Testis (tissue), 3 donors: ENCODE measurements around the gene EHMT1. TPM values are rescaled to one million over a fixed set of nuclear protein-coding genes. Genes with fewer than 3 reads are reported as not detected.

Experiments
- DNase-seq: peaks from one replicate; pipeline ENCODE4 v3.0.0-alpha.2; 2019
- H3K27ac ChIP-seq, 2 donors: fragments of 200-600 bp; sonication (generic); one replicate each; pipeline ENCODE4 v1.5.1; 2019
- H3K27me3 ChIP-seq: fragments of 200-600 bp; sonication (generic); one replicate; pipeline ENCODE4 v1.5.1; 2019
- H3K36me3 ChIP-seq: fragments of 200-600 bp; sonication (generic); one replicate; pipeline ENCODE4 v1.5.1; 2017; ENCODE audit warnings: low read depth; ENCODE audit errors: missing control alignments
- H3K4me1 ChIP-seq: fragments of 200-600 bp; sonication (generic); one replicate; pipeline ENCODE4 v1.5.1; 2019
- H3K4me3 ChIP-seq, 2 donors: fragments of 200-600 bp; sonication (generic); one replicate each; pipeline ENCODE4 v1.5.1; 2017 to 2019
- H3K9me3 ChIP-seq: fragments of 200-600 bp; sonication (generic); one replicate; pipeline ENCODE4 v1.5.1; 2017
- CTCF ChIP-seq, 3 experiments: fragments of 450-650 bp in 2 of 3; fragments of 200-600 bp in 1 of 3; sonication (generic) in 1 of 3; IDR thresholded peaks; one replicate each; pipeline ENCODE4 v1.5.1; 2016 to 2019; ENCODE audit warnings: antibody characterized with exemption in 3 of 3, mild to moderate bottlenecking in 2 of 3, moderate library complexity in 1 of 3
- POLR2A ChIP-seq: fragments of 450-650 bp; IDR thresholded peaks from one replicate; pipeline ENCODE4 v1.6.1; 2017; ENCODE audit warnings: antibody characterized with exemption, mild to moderate bottlenecking, moderate library complexity
- WGBS, 2 donors: methylation state at CpG; one replicate each; pipeline ENCODE4 v1.1.5; 2018; 5-methylcytosine and 5-hydroxymethylcytosine counted together
- intact Hi-C: fragments of 100-400 bp; cut with DNase I; formaldehyde crosslinking; loops from one replicate; pipeline ENCODE4 v1.15.1; 2023; ENCODE audit warnings: low total_unique reads
- polyA plus RNA-seq: library from polyadenylated mRNA; stranded (reverse); fragments of 350-450 nt; fragmentation: Illumina TruSeq; extraction: RNeasy Lipid Tissue Mini Kit (QIAGEN cat#74804); gene quantifications from one replicate; pipeline ENCODE4 v1.2.3, GENCODE V29; 2014; ENCODE audit warnings: low read depth, low replicate concordance; ENCODE audit not compliant: insufficient read depth
- total RNA-seq, 2 donors: library from RNA; depleted of rRNA; stranded (reverse); fragments of >200 nt; gene quantifications; one replicate each; pipeline ENCODE4 v1.2.3, GENCODE V29; 2016

The EHMT1 gene
- total and polyA plus RNA-seq, 3 donors from 2014 or later, result 116 to 207 (median 193) TPM

GRCh38 chr9:137799630-137799983 lies 180.8 kb downstream of the EHMT1 start:
- intact Hi-C loops, result no loop called here
- no peaks in the 10 kb centered on the region for H3K36me3 ChIP-seq
- H3K4me3 ChIP-seq, result no peak overlapping the region
- no peak overlapping the region for H3K27ac ChIP-seq
- TF ChIP-seq POLR2A, result no peak
- TF ChIP-seq CTCF (IDR thresholded peaks at IDR 0.05), result no peak
- H3K27me3 ChIP-seq, result no peaks in the 10 kb centered on the region
- 90 to 93% methylated on average over 12 of the region's 12 CpGs for WGBS, 2 donors
- no peak for DNase-seq
- no peaks in the 10 kb centered on the region for H3K9me3 ChIP-seq
- no peaks in the 10 kb centered on the region for H3K4me1 ChIP-seq

- Histone ChIP-seq H3K27me3 (no peaks in the 10 kb centered on the region), H3K9me3 (no peaks in the 10 kb centered on the region), H3K27ac (no peak overlapping the region), H3K4me1 (no peaks in the 10 kb centered on the region), H3K36me3 (no peaks in the 10 kb centered on the region), H3K4me3 (no peak overlapping the region)
- DNase-seq, result no peak
- no peak for TF ChIP-seq CTCF (IDR thresholded peaks at IDR 0.05)
- TF ChIP-seq POLR2A, result no peak
- WGBS, 2 donors, result 80 to 89% methylated on average over 7 to 31 of the region's 31 CpGs
- intact Hi-C loops, result no loop called here
These were observed 181.6 kb downstream of the EHMT1 start for GRCh38 chr9:137800196-137801022.

- Histone ChIP-seq H3K9me3 (no peaks in the 10 kb centered on the region), H3K27ac (no peak overlapping the region), H3K4me1 (no peaks in the 10 kb centered on the region), H3K36me3 (no peaks in the 10 kb centered on the region), H3K4me3 (no peak overlapping the region), H3K27me3 (no peaks in the 10 kb centered on the region)
- DNase-seq, result no peak
- WGBS, 2 donors, result 91 to 98% methylated on average over 7 of the region's 7 CpGs
- intact Hi-C loops, result no loop called here
- no peak for TF ChIP-seq CTCF (IDR thresholded peaks at IDR 0.05)
- TF ChIP-seq POLR2A, result no peak
These were observed 182.2 kb downstream of the EHMT1 start for GRCh38 chr9:137801023-137801319.

- intact Hi-C loops, result no loop called here
- no peak for DNase-seq
- H3K9me3 ChIP-seq, result no peaks in the 10 kb centered on the region
- 89 to 97% methylated on average over 4 of the region's 4 CpGs for WGBS, 2 donors
- no peak overlapping the region for H3K27ac ChIP-seq
- H3K4me1 ChIP-seq, result no peaks in the 10 kb centered on the region
- no peaks in the 10 kb centered on the region for H3K27me3 ChIP-seq
- H3K4me3 ChIP-seq, result no peak overlapping the region
- H3K36me3 ChIP-seq, result no peaks in the 10 kb centered on the region
- TF ChIP-seq CTCF (IDR thresholded peaks at IDR 0.05) (no peak), POLR2A (no peak)
These were observed 183.2 kb downstream of the EHMT1 start for GRCh38 chr9:137802021-137802420.
